ENCODE data around the gene AKAP9.

AKAP9 gene

DNA sequence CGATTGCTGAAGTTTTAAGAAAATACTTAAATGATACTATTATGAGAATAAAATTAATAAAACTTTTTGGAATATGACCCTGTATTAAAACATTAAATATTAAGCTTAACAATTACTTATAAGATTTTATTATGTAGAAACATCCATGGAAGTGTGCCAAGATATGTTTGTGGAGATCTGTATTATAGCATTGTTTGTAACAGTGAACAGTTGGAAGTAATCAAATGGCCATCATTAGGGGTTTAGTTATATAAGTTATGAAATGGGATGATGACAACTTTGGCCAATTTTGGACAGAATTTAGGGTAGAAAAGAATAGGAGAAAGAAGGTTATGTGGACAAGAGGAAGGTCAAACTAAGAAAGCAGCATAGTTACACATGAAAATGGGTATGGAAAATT lies 88.0 kb downstream of the AKAP9 start:
- TF ChIP-seq, protein P1, sequence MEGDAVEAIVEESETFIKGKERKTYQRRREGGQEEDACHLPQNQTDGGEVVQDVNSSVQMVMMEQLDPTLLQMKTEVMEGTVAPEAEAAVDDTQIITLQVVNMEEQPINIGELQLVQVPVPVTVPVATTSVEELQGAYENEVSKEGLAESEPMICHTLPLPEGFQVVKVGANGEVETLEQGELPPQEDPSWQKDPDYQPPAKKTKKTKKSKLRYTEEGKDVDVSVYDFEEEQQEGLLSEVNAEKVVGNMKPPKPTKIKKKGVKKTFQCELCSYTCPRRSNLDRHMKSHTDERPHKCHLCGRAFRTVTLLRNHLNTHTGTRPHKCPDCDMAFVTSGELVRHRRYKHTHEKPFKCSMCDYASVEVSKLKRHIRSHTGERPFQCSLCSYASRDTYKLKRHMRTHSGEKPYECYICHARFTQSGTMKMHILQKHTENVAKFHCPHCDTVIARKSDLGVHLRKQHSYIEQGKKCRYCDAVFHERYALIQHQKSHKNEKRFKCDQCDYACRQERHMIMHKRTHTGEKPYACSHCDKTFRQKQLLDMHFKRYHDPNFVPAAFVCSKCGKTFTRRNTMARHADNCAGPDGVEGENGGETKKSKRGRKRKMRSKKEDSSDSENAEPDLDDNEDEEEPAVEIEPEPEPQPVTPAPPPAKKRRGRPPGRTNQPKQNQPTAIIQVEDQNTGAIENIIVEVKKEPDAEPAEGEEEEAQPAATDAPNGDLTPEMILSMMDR (IDR thresholded peaks at IDR 0.05), result no peak
- Histone ChIP-seq H3K4me1 (ENCODE audit: control insufficient read depth in 1 of 2, insufficient read depth in 1 of 2, low read depth in 1 of 2, low read length in 1 of 2) (no peaks in the 10 kb centered on the region), H3K9me3 (no peaks in the 10 kb centered on the region), H3K4me3 (ENCODE audit: low read depth in 1 of 2, low read length in 1 of 2) (no peak overlapping the region), H3K36me3 (peaks cover 67% of the 10 kb centered on the region), H3K27me3 (no peaks in the 10 kb centered on the region), H3K27ac (no peak overlapping the region)

DNA sequence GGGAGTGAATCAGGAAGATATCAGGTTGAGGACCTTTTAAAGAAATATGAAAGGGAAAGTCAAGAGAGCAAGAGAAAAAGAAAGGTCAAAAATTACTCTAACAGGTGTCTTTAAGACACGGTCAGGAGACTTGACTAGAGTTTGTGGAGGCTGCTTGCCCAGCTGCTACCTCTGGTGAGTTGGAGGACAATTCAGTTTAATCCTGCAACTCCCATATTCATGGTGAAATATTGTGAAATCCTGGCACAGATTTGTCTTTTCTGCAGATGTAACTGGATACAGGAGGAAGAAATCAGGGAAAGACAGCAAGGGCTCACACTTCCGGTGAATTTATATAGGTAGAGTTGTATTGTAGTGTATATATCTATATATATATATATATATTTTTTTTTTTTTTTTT lies 93.5 kb downstream of the AKAP9 start:
- Histone ChIP-seq H3K4me3 (ENCODE audit: low read depth in 1 of 2, low read length in 1 of 2) (no peak overlapping the region), H3K9me3 (no peaks in the 10 kb centered on the region), H3K4me1 (ENCODE audit: control insufficient read depth in 1 of 2, insufficient read depth in 1 of 2, low read depth in 1 of 2, low read length in 1 of 2) (no peaks in the 10 kb centered on the region), H3K27ac (no peak overlapping the region), H3K27me3 (no peaks in the 10 kb centered on the region), H3K36me3 (peaks cover 54% of the 10 kb centered on the region)
- TF ChIP-seq, protein P1 (IDR thresholded peaks at IDR 0.05), result no peak

DNA sequence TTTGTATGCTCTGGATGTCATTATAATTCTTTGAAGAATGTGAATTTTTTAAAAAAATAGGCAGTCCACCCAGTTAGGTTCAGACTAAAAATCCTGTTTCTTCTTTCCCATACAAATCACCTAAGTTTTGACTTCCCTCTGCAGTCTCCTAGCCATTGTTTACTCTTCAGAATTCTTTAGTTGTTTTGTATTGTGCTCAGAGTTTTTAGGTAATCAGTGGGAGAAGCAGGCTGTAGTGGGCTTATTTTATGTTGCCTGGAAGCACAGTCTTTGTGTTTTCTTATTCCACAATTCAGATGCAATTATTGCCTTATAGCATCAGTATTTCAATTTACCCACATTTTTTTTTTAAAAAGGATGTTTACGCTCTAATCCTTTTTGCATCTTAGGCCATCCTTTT lies 94.9 kb downstream of the AKAP9 start:
- Histone ChIP-seq H3K36me3 (peaks cover 51% of the 10 kb centered on the region), H3K27ac (no peak overlapping the region), H3K27me3 (no peaks in the 10 kb centered on the region), H3K9me3 (no peaks in the 10 kb centered on the region), H3K4me3 (ENCODE audit: low read depth in 1 of 2, low read length in 1 of 2) (no peak overlapping the region), H3K4me1 (ENCODE audit: control insufficient read depth in 1 of 2, insufficient read depth in 1 of 2, low read depth in 1 of 2, low read length in 1 of 2) (no peaks in the 10 kb centered on the region)
- TF ChIP-seq, protein P1 (IDR thresholded peaks at IDR 0.05), result no peak

DNA sequence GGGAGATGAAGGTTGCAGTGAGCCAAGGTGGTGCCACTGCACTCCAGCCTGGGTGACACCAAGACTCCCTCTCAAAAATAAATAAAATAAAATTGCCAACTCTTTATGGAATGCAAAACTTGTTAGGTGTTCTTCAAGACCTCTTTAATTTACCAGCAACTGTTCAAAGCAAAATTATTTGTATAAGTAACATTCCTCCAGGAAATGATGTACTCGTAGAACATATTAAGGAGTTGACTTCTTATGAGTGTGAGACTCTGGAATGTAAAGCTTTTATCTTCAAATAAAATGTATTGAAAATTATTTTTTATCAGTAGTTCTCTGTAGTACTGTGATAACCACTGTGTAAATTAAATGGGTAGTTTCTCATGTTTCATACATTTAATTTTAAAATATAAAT lies 99.2 kb downstream of the AKAP9 start:
- no peak overlapping the region for H3K27ac ChIP-seq
- TF ChIP-seq, protein P1 (IDR thresholded peaks at IDR 0.05), result no peak
- no peaks in the 10 kb centered on the region for H3K4me1 ChIP-seq (ENCODE audit: control insufficient read depth in 1 of 2, insufficient read depth in 1 of 2, low read depth in 1 of 2, low read length in 1 of 2)
- no peak overlapping the region for H3K4me3 ChIP-seq (ENCODE audit: low read depth in 1 of 2, low read length in 1 of 2)
- peaks cover 74% of the 10 kb centered on the region for H3K36me3 ChIP-seq
- no peaks in the 10 kb centered on the region for H3K9me3 ChIP-seq
- H3K27me3 ChIP-seq, result no peaks in the 10 kb centered on the region

- TF ChIP-seq, protein P1 (IDR thresholded peaks at IDR 0.05), result no peak
- no peaks in the 10 kb centered on the region for H3K27me3 ChIP-seq
Measured at GRCh38 chr7:92042056-92042737, 101.5 kb downstream of the AKAP9 start.

More at GRCh38 chr7:92042056-92042737, 101.5 kb downstream of the AKAP9 start:
- Histone ChIP-seq H3K4me3 (ENCODE audit: low read depth in 1 of 2, low read length in 1 of 2) (no peak overlapping the region), H3K36me3 (peaks cover 91% of the 10 kb centered on the region), H3K4me1 (ENCODE audit: control insufficient read depth in 1 of 2, insufficient read depth in 1 of 2, low read depth in 1 of 2, low read length in 1 of 2) (no peaks in the 10 kb centered on the region), H3K9me3 (no peaks in the 10 kb centered on the region), H3K27ac (no peak overlapping the region)

All from neutrophil (primary cell).